T-helper 22 cell (primary cell): ENCODE results near the gene AKT1.

Source experiments
- DNase-seq: peaks from one replicate; pipeline ENCODE4 v3.0.0-alpha.2; 2020; ENCODE audit warnings: low read depth

The AKT1 gene

DNA sequence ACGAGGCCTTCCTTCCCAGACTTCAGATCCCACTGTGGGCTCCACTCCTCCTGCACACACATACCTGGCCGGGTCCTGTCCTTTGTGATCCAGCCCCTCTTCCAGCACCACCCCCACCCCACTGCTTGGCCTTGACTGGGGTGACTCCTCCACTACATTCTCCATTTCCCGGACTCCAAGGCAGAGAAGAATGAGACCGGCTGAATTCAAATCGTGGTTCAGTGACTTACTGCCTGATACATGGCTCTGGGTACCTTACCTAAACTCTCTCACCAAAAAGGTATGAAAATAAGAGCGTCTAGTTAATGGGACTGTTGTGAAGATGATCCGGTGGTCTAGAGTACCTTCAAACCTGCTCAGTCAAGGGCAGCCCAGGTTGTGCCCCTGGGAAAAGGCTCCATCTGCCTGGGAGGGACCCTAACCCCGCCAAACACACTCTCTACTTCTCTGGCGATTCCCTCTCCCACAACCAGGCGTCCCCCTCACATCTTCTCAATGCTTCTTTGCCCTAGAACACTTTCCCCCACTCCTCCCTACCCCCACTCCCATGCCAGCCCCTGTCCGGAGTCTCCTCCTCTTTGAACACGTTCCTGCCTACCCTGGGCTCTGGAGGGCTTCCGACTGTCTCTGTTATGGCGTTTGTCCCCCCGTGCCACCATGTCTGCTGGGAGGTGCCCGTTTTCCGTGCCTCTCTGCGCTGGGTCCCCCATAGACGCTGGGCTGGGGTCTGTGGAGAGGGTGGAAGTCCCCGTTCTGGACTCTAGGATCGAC lies 3.9 kb upstream of the AKT1 start:
- DNase-seq: no peak

GRCh38 chr14:104798300-104799243 lies 3.0 kb upstream of the AKT1 start:
- no peak for DNase-seq

DNA sequence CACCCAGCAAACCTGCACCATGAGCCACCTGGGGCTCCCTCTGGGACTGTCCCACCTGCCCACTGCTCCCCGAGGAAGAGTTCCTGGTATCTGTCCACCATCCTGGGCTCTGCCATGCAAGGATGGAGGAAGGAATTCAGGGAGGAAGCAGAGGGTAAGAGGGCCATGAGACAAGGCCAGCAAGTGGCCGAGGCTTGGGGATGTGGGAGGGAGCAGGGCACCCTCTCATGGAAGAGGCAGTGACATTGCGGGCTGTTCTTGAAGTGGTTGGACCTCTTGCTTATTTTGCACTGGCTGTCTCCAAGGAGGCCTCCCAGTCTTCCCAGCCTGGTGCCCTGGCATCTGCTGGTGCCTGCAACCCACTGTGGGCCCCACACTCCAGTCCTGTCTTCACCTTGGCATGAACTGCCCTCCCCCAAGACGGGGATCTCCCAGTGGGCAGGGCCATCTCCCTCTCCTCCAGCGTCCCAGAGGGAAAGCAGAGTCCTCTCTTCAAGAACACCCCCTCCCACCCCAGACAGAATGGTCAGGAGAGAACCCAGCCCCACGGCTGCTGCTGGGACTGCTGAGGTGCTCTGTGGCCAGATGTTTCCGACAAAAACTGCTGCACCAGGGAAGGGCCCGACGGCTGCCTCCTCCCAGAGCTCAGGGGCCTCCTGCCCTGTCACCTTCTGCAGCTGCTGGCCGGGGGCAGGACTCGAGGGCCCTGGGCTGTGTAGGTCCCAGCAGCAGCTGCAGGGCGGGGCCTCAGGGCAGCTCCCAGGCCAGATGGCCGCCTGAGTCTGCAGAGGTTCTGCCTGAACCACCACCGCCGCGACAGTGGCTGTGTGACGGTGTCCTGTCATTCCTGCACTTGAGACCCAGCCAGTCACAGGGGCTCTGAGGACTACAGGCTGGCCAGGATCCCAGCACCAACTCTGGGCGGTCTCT lies 1.8 kb upstream of the AKT1 start:
- DNase-seq: no peak

DNA sequence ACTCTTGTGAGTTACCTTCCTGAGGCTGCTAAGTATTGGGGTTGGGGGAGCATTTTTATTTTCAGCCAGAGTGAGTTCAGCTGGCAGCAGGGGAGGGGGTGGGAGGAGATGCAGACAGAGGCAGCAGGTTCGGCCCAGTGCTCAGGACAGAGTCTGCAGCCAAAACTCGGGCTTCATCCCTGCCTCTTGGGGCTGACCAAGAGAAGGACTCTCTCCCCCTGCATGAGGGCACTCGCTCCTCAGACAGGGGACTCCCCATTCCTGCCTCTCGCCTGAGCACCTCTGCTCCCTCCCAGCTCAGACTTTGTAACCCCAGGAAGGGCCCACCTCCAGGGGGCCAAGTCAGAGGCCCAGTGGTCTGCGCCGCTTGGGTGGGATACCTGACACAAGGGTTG lies 1.1 kb upstream of the AKT1 start:
- no peak for DNase-seq

DNA sequence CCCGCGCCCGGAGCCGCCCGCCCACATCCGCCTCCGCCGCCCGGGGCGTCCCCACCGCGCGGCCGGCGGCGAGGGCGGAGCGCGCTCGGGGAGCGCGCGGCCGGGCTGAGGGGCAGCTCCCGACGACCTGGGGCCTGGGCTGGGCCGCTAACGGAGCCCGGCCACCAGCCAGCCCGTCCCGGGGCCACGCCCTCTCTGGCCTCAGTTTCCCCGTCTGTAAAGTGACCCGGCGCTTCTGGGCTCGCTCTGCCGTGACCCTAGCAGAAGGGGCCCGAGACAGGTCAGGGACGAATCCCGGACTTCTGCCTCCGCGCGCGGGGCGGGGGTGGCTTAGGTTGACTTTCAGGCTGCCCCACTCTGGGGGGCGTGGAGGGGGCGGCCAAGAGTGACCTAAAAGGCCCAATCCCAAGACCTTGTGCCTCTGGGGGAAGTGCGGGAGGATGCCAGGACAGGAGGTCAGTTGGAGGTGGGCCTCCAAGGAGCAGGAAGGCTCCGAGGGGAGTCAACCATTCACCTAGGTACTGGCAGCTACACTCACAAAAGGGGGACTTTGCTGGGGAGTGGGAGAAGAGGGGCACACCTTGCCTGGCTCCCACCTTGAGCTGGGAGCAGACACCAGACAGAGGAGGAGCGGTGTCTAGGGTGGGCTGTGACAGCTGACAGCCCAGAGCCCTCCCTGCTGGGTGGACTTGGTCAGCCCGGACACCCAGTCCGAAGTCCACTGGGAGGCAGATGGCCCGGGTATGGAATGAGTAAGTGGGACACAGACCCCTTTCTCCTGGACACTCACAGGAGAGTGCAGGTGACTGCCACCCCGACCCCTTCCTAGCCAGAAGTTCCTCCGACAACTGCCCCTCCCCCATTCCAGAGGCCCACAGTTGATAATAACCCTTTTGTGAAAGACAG lies 486 bp upstream of the AKT1 start:
- DNase-seq: peak; percentile 40

DNA sequence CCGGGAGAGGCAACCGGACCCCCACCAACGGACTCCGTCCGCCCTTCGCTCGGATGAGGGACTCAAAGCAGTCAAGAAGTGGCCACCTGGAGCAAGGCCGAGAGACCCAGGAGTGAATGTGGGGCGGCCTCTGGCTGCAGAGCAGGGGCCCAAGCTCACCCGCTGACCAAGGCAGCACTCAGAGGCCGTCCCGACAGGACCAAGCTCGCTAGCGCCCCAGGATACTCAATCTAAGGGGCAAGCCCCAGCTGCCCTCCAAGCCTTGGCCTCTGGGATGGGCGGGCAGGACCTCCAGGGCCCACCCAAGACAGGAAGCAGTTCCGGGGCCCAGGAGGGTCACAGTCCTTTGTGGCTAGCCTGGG lies 936 bp downstream of the AKT1 start:
- no peak for DNase-seq

DNA sequence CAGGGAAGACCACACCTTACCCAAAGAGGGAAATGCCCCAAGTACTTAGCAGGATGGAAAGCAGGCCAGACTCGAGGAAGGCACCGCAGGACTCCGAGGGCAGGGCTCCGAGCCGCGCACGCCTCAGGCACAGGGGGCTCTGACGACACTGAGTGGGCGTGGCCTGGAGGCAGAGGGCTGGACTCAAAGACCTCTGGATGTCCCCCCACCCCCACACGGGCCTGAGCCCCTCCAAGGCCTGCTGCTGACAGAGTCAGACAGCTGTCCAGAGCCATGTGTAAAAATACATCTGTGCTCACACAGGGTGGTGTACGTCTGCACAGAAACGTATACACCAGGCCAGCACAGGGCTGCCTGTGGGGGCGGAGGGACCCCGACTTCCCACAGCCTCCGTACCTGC lies 1.4 kb downstream of the AKT1 start:
- DNase-seq: no peak

DNA sequence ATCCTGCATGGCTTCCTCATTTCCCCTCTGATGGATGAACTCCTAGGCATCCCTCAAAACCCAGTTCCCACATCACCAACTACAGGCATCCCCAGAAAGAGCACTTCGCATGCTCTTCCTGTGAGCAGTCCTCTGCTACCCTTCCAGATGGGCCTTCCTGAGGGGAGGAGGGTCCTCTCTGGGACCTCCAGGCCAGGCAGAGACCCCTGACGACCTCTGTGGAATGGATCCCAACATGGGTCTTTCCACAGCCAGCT lies 1.9 kb downstream of the AKT1 start:
- no peak for DNase-seq

DNA sequence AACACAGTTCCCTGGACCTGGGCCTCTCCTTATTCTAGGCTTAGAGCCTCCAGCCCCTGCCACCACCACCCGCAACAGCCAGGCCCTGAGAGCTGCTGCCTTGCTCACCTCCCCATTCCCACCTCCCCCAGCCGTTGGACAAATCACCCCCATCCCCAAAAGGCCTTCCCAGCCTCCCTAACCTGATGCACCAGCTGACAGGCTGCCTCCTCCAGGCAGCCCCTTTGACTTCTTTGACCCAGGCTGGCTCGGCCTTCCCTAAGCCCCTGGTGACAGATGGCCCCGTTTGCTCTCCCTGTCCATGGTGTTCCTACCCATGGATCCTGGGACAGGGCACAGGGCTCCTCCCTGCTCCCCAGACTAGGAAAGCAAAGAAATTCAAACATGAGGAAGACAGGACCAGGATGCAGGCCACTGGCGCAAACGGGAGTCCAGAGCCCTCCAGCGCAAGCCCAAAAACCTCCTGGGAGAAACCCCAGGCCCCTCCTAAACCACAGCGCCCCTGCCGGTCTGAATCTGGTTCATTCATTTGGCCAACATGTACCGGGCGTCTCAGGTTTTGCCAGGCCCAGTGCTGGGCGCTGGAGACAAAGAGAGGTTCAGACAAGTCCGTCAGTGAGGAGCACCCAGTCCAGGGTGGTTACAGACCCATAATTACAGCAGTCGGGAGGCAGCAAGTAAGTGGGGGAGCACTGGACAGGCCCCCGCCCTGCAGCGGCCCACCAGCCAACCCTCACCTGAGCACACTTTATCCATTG lies 2.4 kb downstream of the AKT1 start:
- no peak for DNase-seq

DNA sequence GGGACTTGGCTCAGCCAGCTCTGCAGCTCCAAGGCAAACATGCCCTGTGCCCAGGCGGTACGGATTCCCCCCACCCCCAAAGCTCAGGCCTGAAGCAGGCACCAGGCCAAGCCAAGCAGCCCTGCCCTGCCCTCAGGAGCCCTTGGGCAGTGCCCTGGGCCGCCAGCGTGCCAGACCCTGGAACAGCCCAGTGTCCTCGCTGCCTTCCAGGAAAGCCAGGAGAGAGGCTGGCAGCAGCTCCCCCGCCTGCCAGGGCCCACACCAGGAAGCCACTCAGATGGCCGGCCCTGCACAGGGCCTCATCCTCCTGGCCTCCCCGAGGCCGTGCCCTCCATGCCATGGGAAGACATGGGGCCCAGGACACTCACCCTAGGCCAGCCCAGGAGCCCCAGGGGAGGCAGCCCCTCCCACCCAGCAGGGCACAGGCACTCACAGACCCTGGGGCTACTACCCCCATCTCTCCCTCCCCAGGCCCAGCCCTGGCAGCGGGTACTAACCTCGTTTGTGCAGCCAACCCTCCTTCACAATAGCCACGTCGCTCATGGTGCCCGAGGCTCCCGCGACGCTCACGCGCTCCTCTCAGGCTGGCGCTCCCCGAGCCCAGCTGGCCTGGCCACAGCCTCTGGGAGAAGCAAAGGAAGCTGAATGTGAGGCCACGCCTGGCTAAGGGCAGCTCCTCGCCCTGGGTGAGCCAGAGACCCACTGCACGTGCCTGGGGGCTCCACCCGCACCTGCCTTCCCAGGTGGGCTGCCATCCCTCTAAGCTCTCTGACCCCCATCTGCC lies 3.3 kb downstream of the AKT1 start:
- no peak for DNase-seq

DNA sequence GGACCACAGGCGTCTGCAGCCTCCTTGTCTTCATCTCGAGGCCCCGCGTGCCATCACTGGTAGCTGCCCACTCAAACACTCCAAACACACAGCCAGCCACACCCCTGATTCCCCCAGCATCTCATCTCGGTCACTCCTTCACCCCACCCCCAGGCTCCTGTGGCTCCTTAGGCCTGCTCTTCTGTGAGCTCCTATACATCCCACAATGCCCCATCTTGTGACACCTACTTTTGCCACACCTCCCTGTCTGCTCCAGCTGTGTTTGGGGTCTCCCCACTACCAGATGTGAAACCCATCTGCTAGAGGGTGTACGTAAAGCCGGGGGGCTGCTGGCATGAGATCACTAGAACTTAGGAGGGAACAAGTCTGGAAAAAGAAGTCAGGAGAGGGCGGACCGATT lies 4.1 kb downstream of the AKT1 start:
- no peak for DNase-seq

- DNase-seq: no peak
Measured at GRCh38 chr14:104789752-104790743, 5.5 kb downstream of the AKT1 start.

GRCh38 chr14:104788873-104789663 lies 6.5 kb downstream of the AKT1 start:
- no peak for DNase-seq

- no peak for DNase-seq
Measured at GRCh38 chr14:104788161-104788818, 7.3 kb downstream of the AKT1 start.

GRCh38 chr14:104787736-104788135 lies 7.8 kb downstream of the AKT1 start:
- DNase-seq: no peak

DNA sequence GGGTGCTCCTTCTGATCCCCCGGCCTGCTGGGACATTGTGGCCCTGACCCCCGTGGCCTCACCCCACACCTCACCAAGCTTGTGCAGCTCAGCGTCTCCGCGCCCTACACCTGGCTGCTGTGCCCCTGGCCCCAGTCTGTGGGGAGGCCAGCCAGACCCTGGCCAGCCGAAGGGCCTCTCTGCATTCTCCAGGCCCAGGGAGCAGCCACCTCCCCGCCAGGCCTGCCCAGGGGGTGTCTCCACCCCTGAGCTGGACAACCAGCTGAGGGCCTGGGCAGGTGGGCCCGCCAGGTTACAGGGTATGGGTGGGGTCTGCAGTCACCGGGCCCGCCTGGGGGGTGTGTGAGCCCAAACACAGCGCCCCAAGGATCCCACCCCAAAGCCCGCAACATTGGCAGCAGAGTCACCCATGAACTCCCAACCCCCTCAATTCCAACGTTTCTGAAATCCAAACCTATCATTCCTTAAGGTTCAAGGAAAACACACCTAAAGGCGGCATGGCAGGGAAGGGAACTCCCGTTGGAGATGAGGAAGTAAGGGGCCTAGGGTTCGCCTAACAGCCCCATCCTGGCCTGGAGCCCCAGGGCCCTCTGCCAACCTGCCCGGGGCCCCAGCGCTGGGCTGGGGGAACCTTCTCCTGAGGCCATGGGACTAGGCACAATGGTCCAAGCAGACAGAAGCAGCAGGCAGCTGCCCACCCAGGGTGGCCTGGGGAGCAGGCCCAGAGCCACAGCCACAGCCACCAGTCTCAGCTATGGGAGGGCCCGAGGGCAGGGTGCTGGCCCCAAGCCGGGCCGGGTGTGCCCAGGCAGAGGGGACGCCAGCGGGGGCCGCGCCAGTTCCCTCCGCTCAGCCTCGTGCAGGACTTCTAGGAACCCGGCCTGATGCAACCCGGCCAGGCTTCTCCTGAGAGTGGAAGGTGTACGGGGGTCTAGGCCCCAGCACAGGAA lies 8.5 kb downstream of the AKT1 start:
- DNase-seq: no peak
